Urothelium cell line (cell line): ENCODE data around the gene SCG3.

Experiments used
- DNase-seq: peaks from one replicate; pipeline ENCODE4 v3.0.0; 2011; ENCODE audit warnings: low spot score, mixed read lengths
- FAIRE-seq: peaks from 2 replicates; lab custom pipeline; 2011; peaks lifted over from hg19 to GRCh38; lab: Jason Lieb, UNC

SCG3 gene

GRCh38 chr15:51755790-51756189 lies 74.5 kb downstream of the SCG3 start:
- no peak for FAIRE-seq
- no peak for DNase-seq

DNA sequence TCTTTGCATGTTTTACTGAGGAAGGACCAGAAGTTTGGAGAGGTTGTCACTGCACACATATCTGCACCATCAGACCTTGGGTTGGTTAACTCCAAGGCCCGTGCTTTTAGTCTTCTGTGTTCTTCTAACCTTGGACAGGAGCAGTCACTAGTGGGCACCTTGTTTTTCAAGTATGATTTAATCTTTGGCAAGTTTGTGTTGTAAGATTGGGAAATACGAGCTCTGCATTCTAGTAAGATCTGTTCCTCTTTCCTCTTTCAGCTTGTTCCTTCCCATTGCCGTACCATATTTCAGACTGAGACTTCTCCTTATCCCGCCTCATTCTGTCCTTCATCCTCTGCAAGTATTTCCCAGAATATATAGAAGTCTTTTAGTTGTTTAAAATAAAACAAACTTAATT lies 75.2 kb downstream of the SCG3 start:
- DNase-seq (no peak), FAIRE-seq (no peak)

DNA sequence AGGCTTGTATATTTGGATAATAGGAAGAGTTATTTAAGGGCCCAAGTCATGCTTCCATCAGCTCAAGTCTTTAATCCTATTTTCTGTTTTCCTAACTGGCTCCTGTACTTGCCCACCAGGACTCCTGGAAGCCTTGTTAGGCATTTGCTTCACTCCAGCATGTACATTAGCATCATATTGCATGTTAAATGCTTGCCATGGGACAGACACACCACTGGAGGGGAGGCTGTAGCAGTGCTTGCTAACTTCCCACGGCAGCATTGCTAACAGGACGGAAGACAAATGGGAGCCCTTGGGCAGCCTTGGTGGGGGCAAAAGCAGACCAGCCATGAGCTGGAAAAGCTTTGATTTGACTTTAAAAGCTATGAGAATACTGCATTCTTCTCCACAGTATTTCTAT lies 76.1 kb downstream of the SCG3 start:
- no peak for DNase-seq
- FAIRE-seq = no peak

GRCh38 chr15:51758645-51759044 lies 77.3 kb downstream of the SCG3 start:
- peak; percentile 9 for DNase-seq
- FAIRE-seq = no peak

- FAIRE-seq (no peak), DNase-seq (peak; percentile 24)
Measured at GRCh38 chr15:51759557-51760070, 78.3 kb downstream of the SCG3 start.

DNA sequence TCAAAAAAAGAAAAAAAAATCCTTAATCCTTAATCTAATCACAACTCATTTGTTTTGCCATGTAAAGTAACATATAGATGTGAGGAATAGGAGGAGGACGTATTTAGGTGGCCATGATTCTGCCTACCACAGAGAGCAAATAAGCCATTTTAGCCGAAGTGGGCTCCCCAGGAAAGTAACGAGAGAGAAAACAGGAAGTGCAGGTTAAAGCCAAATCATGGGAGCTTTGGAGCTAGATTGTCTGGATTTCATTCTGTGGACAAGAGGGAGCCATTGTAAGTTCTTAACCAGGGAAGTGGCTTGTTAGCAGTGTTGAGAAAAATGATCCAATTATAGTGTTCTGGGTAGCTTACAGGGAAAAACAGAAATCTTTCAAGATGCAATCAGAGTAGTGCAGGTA lies 79.5 kb downstream of the SCG3 start:
- no peak for DNase-seq
- no peak for FAIRE-seq

DNA sequence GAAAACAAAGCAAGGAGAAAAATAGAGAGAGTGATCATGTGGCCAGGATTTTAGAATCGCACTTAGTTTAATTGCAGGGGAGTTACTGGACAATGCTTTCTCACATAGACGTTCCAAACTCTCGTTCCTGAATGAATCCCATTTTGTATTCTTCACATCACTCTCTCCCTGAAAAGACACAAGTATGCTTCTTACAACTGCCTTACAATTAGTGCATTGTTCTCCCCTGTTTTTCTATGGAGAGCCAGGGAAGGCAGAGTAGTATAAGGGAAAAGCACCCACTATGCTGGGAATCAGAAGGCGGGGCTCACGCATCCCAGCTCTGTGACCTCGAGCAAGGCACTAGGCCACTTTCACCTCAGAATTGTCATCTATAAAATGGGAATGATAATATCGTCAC lies 84.4 kb downstream of the SCG3 start:
- DNase-seq (no peak), FAIRE-seq (no peak)

DNA sequence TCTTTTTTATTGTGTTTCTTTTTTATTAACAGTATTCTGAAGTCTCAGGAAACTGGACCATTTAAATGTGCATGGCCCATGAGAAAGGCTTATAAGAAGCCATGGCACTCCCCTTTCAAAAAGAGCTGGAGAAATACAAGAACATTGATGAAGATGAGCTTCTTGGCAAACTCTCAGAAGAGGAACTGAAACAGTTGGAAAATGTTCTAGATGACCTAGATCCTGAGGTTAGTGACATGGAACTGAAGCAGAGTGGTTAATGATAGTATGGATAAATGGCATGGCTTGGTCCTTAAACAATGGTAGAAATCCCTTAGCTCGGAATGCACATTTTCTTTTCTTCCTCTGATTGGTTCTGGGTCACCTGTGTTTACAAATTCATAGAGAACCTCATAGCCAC lies 85.0 kb downstream of the SCG3 start:
- DNase-seq (no peak), FAIRE-seq (no peak)

DNA sequence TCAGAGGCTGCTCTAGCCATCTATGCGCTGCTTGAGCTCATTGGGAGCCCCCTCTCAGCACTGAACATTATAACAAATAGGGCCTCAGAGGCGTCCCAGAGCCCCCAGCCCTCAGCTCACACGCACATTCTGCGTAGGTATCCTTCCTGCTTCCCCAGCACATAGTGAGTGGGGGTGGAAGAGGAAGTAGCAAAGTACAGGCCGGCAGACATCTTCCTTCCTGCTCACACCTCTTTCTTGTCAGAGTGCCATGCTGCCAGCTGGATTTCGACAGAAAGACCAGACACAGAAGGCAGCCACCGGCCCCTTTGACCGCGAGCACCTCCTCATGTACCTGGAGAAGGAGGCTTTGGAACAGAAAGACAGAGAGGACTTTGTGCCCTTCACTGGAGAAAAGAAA lies 86.7 kb downstream of the SCG3 start:
- no peak for FAIRE-seq

More for the DNA sequence above, 86.7 kb downstream of the SCG3 start:
- no peak for DNase-seq
